Psoas muscle (tissue), 8 donors: ENCODE data around the gene TBX4. TPM values are rescaled to one million over a fixed set of nuclear protein-coding genes. Genes with fewer than 3 reads are reported as not detected.

Experiments used
- ATAC-seq, 4 donors: fragments of 200-7000 bp; cut with Tn5 transposase; one replicate each; pipeline ENCODE4 v1.9.1; 2020; ENCODE audit warnings: moderate library complexity in 3 of 4, mild to moderate bottlenecking in 2 of 4
- DNase-seq, 2 donors: peaks; one replicate each; pipeline ENCODE4 v3.0.0-alpha.2; 2020
- H3K27ac ChIP-seq: fragments of 200-600 bp; one replicate; pipeline ENCODE4 v1.8.0; 2022
- H3K27me3 ChIP-seq, 3 donors: fragments of 200-600 bp in 1 of 3; one replicate each; pipeline versions ENCODE4 v1.6.1 to v1.8.0; 2013 to 2022; ENCODE audit warnings: low read length in 2 of 3, mild to moderate bottlenecking in 2 of 3, moderate library complexity in 1 of 3; ENCODE audit not compliant: insufficient read depth in 3 of 3
- H3K36me3 ChIP-seq, 2 donors: fragments of 200-600 bp in 1 of 2; one replicate each; pipeline versions ENCODE4 v1.6.1 to v1.8.0; 2013 to 2022; ENCODE audit warnings: low read depth in 1 of 2, mild to moderate bottlenecking in 1 of 2, moderate library complexity in 1 of 2; ENCODE audit not compliant: insufficient read depth in 1 of 2
- H3K4me1 ChIP-seq: fragments of 200-600 bp; one replicate; pipeline ENCODE4 v1.8.0; 2022
- H3K4me3 ChIP-seq: fragments of 200-600 bp; one replicate; pipeline ENCODE4 v1.8.0; 2022; ENCODE audit warnings: mild to moderate bottlenecking
- H3K9me3 ChIP-seq: fragments of 200-600 bp; one replicate; pipeline ENCODE4 v1.8.0; 2022
- CTCF ChIP-seq: fragments of 200-600 bp; IDR thresholded peaks from one replicate; pipeline ENCODE4 v1.8.0; 2022; ENCODE audit warnings: antibody characterized with exemption
- WGBS, 3 donors: extraction: QIAGEN DNeasy Blood & Tissue Kit; methylation state at CpG; one replicate each; pipeline versions ENCODE4 v1.1.6 to v1.1.7; 2013; 5-methylcytosine and 5-hydroxymethylcytosine counted together
- intact Hi-C, 2 donors: fragments of 100-400 bp; cut with DNase I; formaldehyde crosslinking; loops; one replicate each; pipeline versions ENCODE4 v1.11.0 to v1.14.2; 2022
- polyA plus RNA-seq, 3 donors: library from polyadenylated mRNA; stranded (reverse); fragments of 200-250 nt; gene quantifications; one replicate each; pipeline ENCODE4 v1.2.3, GENCODE V29; 2013
- total RNA-seq, 4 donors: library from RNA; stranded (reverse); fragmentation: NEBNext Ultra II Directional in 2 of 4; extraction: Animal tissue kit (Norgen Biotek cat#: 25700) in 2 of 4; gene quantifications; one replicate each; pipeline versions ENCODE4 v1.2.1 to v1.2.4, GENCODE V29; 2021 to 2023
- donor health status: healthy with polysubstance abuse.
- donor health status: DM: no; HTN: no; CAD: no; lungs with moderate emphysema.
- donor health status: Bipolar disorder and iron deficiency.
- donor health status: healthy.
- donor health status: DM: yes; HTN: yes; CAD: no.
- donor health status: DM: no; HTN: no; CAD: no.
- donor health status: DM: no; HTN: no; CAD: no.
- donor health status: DM: yes; HTN: yes; CAD: no.

Gene TBX4
- total and polyA plus RNA-seq, 7 donors, result 0.22 TPM; not detected in 6

GRCh38 chr17:61477204-61477834 is 25.1 kb downstream of the TBX4 start:
- 35 to 38% (median 35%) methylated on average over 23 of the region's 23 CpGs for WGBS, 3 donors
- H3K4me1 ChIP-seq, result no peaks in the 10 kb centered on the region
- ATAC-seq (no peak), DNase-seq (no peak)
- no peaks in the 10 kb centered on the region for H3K36me3 ChIP-seq
- no peak overlapping the region for H3K4me3 ChIP-seq
- H3K27me3 ChIP-seq, result peaks cover 0 to 18% (median 3%) of the 10 kb centered on the region in 3 donors
- no peak for TF ChIP-seq CTCF
- no peak overlapping the region for H3K27ac ChIP-seq
- intact Hi-C loops, result no loop called here
- H3K9me3 ChIP-seq, result no peaks in the 10 kb centered on the region

- no peak for ATAC-seq
- no peaks in the 10 kb centered on the region for H3K4me1 ChIP-seq
- no peaks in the 10 kb centered on the region for H3K36me3 ChIP-seq
Observed at GRCh38 chr17:61478026-61478789, 26.0 kb downstream of the TBX4 start.

GRCh38 chr17:61478790-61479492 is 26.7 kb downstream of the TBX4 start:
- Histone ChIP-seq H3K27ac (no peak overlapping the region), H3K9me3 (no peaks in the 10 kb centered on the region), H3K4me1 (no peaks in the 10 kb centered on the region), H3K4me3 (no peak overlapping the region), H3K36me3 (no peaks in the 10 kb centered on the region), H3K27me3 (peaks cover 0 to 18% (median 3%) of the 10 kb centered on the region in 3 donors)
- 83 to 87% (median 87%) methylated on average over 14 of the region's 14 CpGs for WGBS, 3 donors
- no peak for TF ChIP-seq CTCF
- DNase-seq (no peak), ATAC-seq (no peak)
- intact Hi-C loops, result no loop called here

More at GRCh38 chr17:61478026-61478789, 26.0 kb downstream of the TBX4 start:
- WGBS, 3 donors, result 91 to 92% (median 91%) methylated on average over 9 of the region's 9 CpGs
- no peak overlapping the region for H3K4me3 ChIP-seq
- DNase-seq, result no peak
- peaks cover 0 to 18% (median 3%) of the 10 kb centered on the region in 3 donors for H3K27me3 ChIP-seq
- no peaks in the 10 kb centered on the region for H3K9me3 ChIP-seq
- TF ChIP-seq CTCF, result no peak
- intact Hi-C loops, result no loop called here
- H3K27ac ChIP-seq, result no peak overlapping the region

GRCh38 chr17:61479493-61480413 is 27.5 kb downstream of the TBX4 start:
- Histone ChIP-seq H3K4me1 (no peaks in the 10 kb centered on the region), H3K4me3 (no peak overlapping the region), H3K36me3 (no peaks in the 10 kb centered on the region), H3K27me3 (peaks cover 0 to 18% (median 3%) of the 10 kb centered on the region in 3 donors), H3K9me3 (no peaks in the 10 kb centered on the region), H3K27ac (no peak overlapping the region)
- TF ChIP-seq CTCF, result no peak
- 85 to 88% (median 87%) methylated on average over 24 to 25 of the region's 25 CpGs for WGBS, 3 donors
- DNase-seq, result no peak
- ATAC-seq, result no peak
- intact Hi-C loops, result no loop called here
